NCI-H345 (cell line): ENCODE data around the gene KRTAP10-4.

Experiments
- DNase-seq: peaks from one replicate; lab custom pipeline; 2025; lab: John Stamatoyannopoulos, UW

Gene KRTAP10-4

GRCh38 chr21:44617071-44617501, 43.6 kb downstream of the KRTAP10-4 start:
- no peak for DNase-seq

- DNase-seq, result no peak
Measured at GRCh38 chr21:44618504-44618903, 45.0 kb downstream of the KRTAP10-4 start.

DNA sequence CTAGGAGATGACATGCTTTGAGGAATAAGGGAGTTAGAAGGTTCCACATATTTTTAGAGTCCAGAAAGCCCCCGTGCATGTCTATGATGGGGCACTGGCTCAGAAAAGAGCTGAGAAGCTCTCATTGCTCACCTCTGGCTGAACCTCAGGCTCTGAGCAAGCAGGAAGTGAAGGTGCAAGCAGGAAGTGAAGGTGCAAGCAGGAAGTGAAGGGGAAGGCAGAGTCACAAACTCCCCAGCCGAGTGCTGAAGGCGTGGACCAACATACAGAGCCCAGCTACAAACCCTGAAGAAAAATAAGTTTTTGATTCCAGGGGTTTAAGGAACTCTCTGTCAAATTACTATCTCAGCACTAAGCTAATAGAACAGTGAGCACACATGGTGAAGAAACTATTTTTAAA, 45.4 kb downstream of the KRTAP10-4 start:
- DNase-seq, result no peak

DNA sequence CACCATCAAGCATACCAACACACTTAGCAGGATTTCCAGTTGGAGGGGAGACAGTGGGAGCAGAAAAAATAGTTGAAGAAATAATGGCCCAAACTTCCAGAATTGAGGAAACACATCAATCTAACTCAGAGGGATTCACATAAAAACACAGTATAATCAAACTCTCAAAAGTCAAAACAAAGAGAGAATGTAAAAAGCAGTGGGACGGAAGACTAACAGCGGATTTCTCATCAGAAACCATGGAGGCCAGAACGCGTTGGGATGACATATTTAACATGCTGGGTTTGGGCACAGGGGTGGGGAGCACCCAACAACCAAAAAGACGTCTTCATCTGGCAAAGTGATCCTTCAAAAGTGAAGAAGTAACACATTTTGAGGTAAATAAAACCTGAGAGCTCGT, 46.4 kb downstream of the KRTAP10-4 start:
- no peak for DNase-seq

DNA sequence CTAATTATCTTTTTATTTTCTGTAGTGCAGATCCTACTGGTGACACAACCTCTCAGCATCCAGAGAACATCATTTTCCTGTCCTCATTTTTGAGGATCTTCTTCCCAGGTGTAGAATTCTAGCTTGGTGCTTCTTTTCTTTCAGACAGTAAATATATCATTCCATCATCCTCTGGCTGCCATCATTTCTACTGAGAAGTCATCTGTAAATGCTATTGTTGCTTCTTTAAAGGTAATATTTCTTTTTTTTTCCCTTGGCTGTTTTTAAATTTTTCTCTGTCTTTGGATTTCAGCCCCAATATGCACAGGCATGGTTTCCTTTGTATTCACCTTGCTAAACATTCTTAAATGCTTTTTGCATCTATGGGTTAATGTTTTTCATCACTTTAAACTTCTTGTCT, 50.0 kb downstream of the KRTAP10-4 start:
- DNase-seq, result no peak
